Measurements from ENCODE around the gene SHISA8.

SHISA8 gene

GRCh38 chr22:41899110-41899509 is 15.8 kb downstream of the SHISA8 start:
- Mint-ChIP-seq H3K27ac (peak overlapping the region; percentile 41 to 73 (median 69)), H3K36me3 (ENCODE audit: low read depth) (peaks cover 44% of the 10 kb centered on the region), H3K9me3 (no peaks in the 10 kb centered on the region), H3K4me1 (peaks cover 16% of the 10 kb centered on the region), H3K27me3 (ENCODE audit: low read depth) (no peaks in the 10 kb centered on the region), H3K4me3 (peak overlapping the region in 1 of 3 experiments; percentile 25)
- TF ChIP-seq, protein P1, sequence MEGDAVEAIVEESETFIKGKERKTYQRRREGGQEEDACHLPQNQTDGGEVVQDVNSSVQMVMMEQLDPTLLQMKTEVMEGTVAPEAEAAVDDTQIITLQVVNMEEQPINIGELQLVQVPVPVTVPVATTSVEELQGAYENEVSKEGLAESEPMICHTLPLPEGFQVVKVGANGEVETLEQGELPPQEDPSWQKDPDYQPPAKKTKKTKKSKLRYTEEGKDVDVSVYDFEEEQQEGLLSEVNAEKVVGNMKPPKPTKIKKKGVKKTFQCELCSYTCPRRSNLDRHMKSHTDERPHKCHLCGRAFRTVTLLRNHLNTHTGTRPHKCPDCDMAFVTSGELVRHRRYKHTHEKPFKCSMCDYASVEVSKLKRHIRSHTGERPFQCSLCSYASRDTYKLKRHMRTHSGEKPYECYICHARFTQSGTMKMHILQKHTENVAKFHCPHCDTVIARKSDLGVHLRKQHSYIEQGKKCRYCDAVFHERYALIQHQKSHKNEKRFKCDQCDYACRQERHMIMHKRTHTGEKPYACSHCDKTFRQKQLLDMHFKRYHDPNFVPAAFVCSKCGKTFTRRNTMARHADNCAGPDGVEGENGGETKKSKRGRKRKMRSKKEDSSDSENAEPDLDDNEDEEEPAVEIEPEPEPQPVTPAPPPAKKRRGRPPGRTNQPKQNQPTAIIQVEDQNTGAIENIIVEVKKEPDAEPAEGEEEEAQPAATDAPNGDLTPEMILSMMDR (IDR thresholded peaks at IDR 0.05; ENCODE audit: unreplicated experiment in 3 of 3): no peak

DNA sequence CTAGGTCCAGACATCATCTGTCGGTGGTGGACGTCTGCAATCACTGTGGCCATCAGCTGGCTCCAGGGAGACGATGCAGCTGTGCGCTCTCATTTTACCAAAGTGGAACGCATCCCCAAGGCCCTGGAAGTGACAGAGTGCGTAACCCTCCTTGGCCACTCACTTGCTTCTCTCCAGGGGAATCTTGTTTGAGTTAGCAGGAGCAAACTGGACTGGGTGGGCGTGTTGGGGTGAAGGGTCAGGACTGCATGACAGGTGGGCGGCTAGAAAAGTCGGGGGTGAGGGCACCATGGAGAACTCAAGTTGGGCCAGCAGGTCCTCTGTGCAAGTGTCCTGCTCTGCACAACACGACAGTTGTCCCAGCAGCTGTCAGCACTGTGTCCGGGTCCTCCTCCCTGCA is 16.2 kb downstream of the SHISA8 start:
- Mint-ChIP-seq H3K27me3 (ENCODE audit: low read depth) (no peaks in the 10 kb centered on the region), H3K4me3 (peak overlapping the region in 1 of 3 experiments; percentile 20), H3K27ac (peak overlapping the region; percentile 14 to 73 (median 41)), H3K9me3 (no peaks in the 10 kb centered on the region), H3K4me1 (peaks cover 16% of the 10 kb centered on the region), H3K36me3 (ENCODE audit: low read depth) (peaks cover 46% of the 10 kb centered on the region)
- TF ChIP-seq, protein P1 (IDR thresholded peaks at IDR 0.05; ENCODE audit: unreplicated experiment in 3 of 3): no peak

DNA sequence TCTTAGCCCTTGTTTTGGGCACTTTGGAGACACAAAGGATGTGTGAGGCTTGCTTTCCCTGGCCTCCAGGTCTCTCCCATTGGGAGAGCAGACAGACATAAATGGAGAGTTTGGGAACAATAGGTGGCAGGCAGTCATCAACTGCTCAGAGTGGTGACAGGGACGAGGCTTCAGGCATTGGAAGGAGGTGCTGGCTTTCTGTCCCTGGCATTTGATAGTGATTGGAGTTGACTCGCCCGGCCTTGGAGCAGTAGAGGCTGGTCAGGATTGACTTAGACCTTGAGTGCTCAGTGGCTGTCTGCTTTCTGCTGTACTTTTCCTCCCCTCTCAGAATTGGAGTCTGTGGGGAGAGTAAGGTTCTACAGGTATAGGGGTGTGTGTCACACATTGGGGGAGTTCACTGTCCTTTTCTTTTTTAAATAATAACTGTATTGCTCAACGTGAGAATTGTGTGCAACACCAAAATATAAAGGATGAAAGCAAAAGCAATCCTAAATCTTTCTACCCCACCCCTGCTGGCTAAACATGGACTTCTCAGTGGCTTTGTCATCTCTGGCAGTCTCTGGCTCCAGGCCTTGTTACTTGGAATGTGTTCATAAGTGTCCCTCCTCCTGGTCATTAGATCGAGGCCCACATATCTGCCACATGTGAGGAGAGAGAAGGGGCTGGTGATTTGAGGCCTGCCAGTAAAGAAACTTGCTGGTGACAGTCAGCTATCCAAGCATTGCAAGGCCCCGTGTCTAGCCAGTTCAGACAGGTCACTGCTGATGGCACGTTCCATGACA is 21.1 kb downstream of the SHISA8 start:
- peaks cover 58% of the 10 kb centered on the region for H3K36me3 Mint-ChIP-seq (ENCODE audit: low read depth)
- H3K4me1 Mint-ChIP-seq: peaks cover 9% of the 10 kb centered on the region
- H3K4me3 Mint-ChIP-seq: no peak overlapping the region
- TF ChIP-seq, protein P1 (IDR thresholded peaks at IDR 0.05; ENCODE audit: unreplicated experiment in 3 of 3): no peak
- H3K27me3 Mint-ChIP-seq (ENCODE audit: low read depth): no peaks in the 10 kb centered on the region
- no peaks in the 10 kb centered on the region for H3K9me3 Mint-ChIP-seq
- H3K27ac Mint-ChIP-seq: no peak overlapping the region

- H3K4me1 Mint-ChIP-seq: peaks cover 13% of the 10 kb centered on the region
- no peaks in the 10 kb centered on the region for H3K9me3 Mint-ChIP-seq
- H3K36me3 Mint-ChIP-seq (ENCODE audit: low read depth): peaks cover 64% of the 10 kb centered on the region
- TF ChIP-seq, protein P1 (IDR thresholded peaks at IDR 0.05; ENCODE audit: unreplicated experiment in 3 of 3): no peak
- no peak overlapping the region for H3K27ac Mint-ChIP-seq
- no peak overlapping the region for H3K4me3 Mint-ChIP-seq
- no peaks in the 10 kb centered on the region for H3K27me3 Mint-ChIP-seq (ENCODE audit: low read depth)
Measured at GRCh38 chr22:41892721-41893120, 22.2 kb downstream of the SHISA8 start.

GRCh38 chr22:41891407-41891806 is 23.5 kb downstream of the SHISA8 start:
- H3K9me3 Mint-ChIP-seq: no peaks in the 10 kb centered on the region
- no peak overlapping the region for H3K4me3 Mint-ChIP-seq
- no peaks in the 10 kb centered on the region for H3K27me3 Mint-ChIP-seq (ENCODE audit: low read depth)
- H3K36me3 Mint-ChIP-seq (ENCODE audit: low read depth): peaks cover 64% of the 10 kb centered on the region
- no peak overlapping the region for H3K27ac Mint-ChIP-seq
- TF ChIP-seq, protein P1 (IDR thresholded peaks at IDR 0.05; ENCODE audit: unreplicated experiment in 3 of 3): no peak
- H3K4me1 Mint-ChIP-seq: peaks cover 15% of the 10 kb centered on the region
